HepG2 (cell line): ENCODE results near the gene PLPPR2. TPM values are rescaled to one million over a fixed set of nuclear protein-coding genes. Genes with fewer than 3 reads are reported as not detected.

Experiments used
- ESRRA ChIP-seq: sonication (generic); formaldehyde crosslinking; IDR thresholded peaks from 2 replicates; pipeline ENCODE4 v1.5.1; 2020; ENCODE audit warnings: mild to moderate bottlenecking, low read depth, missing genetic modification reagents
- NR2F6 ChIP-seq, 2 experiments: IDR thresholded peaks; 2 replicates each; pipeline ENCODE4 v1.6.1; 2016; ENCODE audit warnings: antibody characterized with exemption in 1 of 2, mild to moderate bottlenecking in 1 of 2
- THAP11 ChIP-seq: IDR thresholded peaks from 2 replicates; pipeline ENCODE4 v1.6.1; 2016; ENCODE audit warnings: missing biosample characterization, missing genetic modification reagents
- ZBTB7A ChIP-seq: sonication (generic); formaldehyde crosslinking; IDR thresholded peaks from 2 replicates; pipeline ENCODE4 v1.8.0; 2022; ENCODE audit warnings: mild to moderate bottlenecking, missing genetic modification reagents
- ZC3H13 ChIP-seq: sonication (generic); formaldehyde crosslinking; IDR thresholded peaks from 2 replicates; pipeline ENCODE4 v1.8.1; 2023; ENCODE audit warnings: mild to moderate bottlenecking, missing genetic modification reagents, moderate library complexity
- ZMAT3 ChIP-seq: sonication (generic); formaldehyde crosslinking; conservative IDR thresholded peaks from 2 replicates; pipeline ENCODE4 v1.7.0; 2021; ENCODE audit warnings: missing genetic modification reagents
- ZNF10 ChIP-seq: sonication (generic); formaldehyde crosslinking; IDR thresholded peaks from 2 replicates; pipeline ENCODE4 v1.4.0; 2020; ENCODE audit warnings: mild to moderate bottlenecking, low read depth, missing genetic modification reagents, borderline replicate concordance
- ZNF17 ChIP-seq: sonication (generic); formaldehyde crosslinking; IDR thresholded peaks from 2 replicates; pipeline ENCODE4 v1.5.0; 2020; ENCODE audit warnings: mild to moderate bottlenecking, missing genetic modification reagents
- ZNF432 ChIP-seq: sonication (generic); formaldehyde crosslinking; IDR thresholded peaks from 2 replicates; pipeline ENCODE4 v1.5.0; 2020; ENCODE audit warnings: missing genetic modification reagents, mild to moderate bottlenecking, borderline replicate concordance
- ZNF572 ChIP-seq: sonication (generic); formaldehyde crosslinking; IDR thresholded peaks from 2 replicates; pipeline ENCODE4 v1.5.1; 2020; ENCODE audit warnings: mild to moderate bottlenecking, missing genetic modification reagents
- ZNF713 ChIP-seq: sonication (generic); formaldehyde crosslinking; IDR thresholded peaks from 2 replicates; pipeline ENCODE4 v1.4.0; 2020; ENCODE audit warnings: mild to moderate bottlenecking, missing genetic modification reagents
- polyA plus RNA-seq, 8 experiments: library from polyadenylated mRNA; depleted of rRNA in 3 of 8; stranded (reverse) in 7 of 8; unstranded in 1 of 8; fragments of >200 nt; fragmentation: Illumina TruSeq in 4 of 8; extraction: Trizol in 4 of 8; gene quantifications; 2 replicates each; pipeline versions ENCODE4 v1.2.1 to v1.2.3, GENCODE V29; 2011 to 2016; ENCODE audit warnings: low read depth in 4 of 8, missing spikeins in 1 of 8, mixed read lengths in 1 of 8; ENCODE audit not compliant: insufficient read depth in 1 of 8
- total RNA-seq, 5 experiments: library from RNA; depleted of rRNA; stranded (reverse); fragments of >200 nt; fragmentation: Illumina TruSeq; extraction: Trizol; gene quantifications; 2 replicates each; pipeline ENCODE4 v1.2.3, GENCODE V29; 2016; ENCODE audit warnings: low read depth in 1 of 5
- TF ChIP-seq, protein P1 (sequence below): sonication (generic); formaldehyde crosslinking; IDR thresholded peaks from 2 replicates; pipeline ENCODE4 v1.4.0; 2020; ENCODE audit warnings: mild to moderate bottlenecking, low read depth, missing genetic modification reagents
- TF ChIP-seq, protein P2 (sequence below): sonication (generic); formaldehyde crosslinking; IDR thresholded peaks from 2 replicates; pipeline ENCODE4 v1.4.0; 2020; ENCODE audit warnings: mild to moderate bottlenecking, missing genetic modification reagents
- TF ChIP-seq, protein P3 (sequence below): sonication (generic); formaldehyde crosslinking; IDR thresholded peaks from 2 replicates; pipeline ENCODE4 v1.4.0; 2020; ENCODE audit warnings: low read depth, mild to moderate bottlenecking, missing genetic modification reagents
- TF ChIP-seq, protein P4 (sequence below): sonication (generic); formaldehyde crosslinking; IDR thresholded peaks from 2 replicates; pipeline ENCODE4 v1.4.0; 2020; ENCODE audit warnings: low read depth, missing genetic modification reagents
- TF ChIP-seq, protein P5 (sequence below): IDR thresholded peaks from 2 replicates; pipeline ENCODE4 v1.6.1; 2016; ENCODE audit warnings: missing biosample characterization, missing genetic modification reagents, low read depth
- TF ChIP-seq, protein P6 (sequence below): sonication (generic); formaldehyde crosslinking; IDR thresholded peaks from 2 replicates; pipeline ENCODE4 v1.4.0; 2020; ENCODE audit warnings: missing genetic modification reagents, borderline replicate concordance

The PLPPR2 gene
- total and polyA plus RNA-seq, 2 of the 13 experiments (the other 11 are each of a cell fraction or from before 2014, with no cell fraction given) = 1.5 to 2.1 TPM

DNA sequence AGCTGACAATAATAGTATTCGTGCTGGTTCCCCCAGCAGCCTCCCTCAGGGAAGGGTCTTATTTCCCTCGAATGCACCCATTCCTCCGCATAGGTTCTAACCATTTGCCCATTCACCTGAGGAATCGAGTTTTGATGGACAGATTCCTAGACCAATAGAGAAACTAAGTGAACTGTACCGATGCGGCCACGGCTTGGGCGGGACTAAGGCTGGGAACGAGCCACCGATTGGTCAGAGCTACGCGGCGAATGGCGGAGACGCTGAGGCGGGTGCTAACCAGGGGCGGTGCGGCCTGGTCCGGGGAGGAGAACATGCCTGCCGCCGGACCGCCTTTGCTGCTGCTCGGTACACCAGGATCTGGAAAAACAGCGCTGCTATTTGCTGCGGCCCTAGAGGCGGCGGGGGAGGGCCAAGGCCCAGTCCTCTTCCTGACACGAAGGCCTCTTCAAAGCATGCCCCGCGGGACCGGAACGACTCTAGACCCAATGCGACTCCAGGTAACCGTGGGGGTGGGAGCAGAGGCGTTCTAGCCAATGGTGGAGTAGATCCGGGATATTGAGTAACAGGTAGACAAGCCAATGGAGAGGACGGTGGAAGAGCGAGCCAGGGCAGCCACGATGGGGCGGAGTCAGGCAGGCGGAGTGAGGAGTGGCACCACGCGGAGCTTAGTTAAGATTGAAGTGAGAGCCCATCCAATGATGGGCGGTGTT, 19.4 kb downstream of the PLPPR2 start, which contains the start of gene SWSAP1 (continued):
- TF ChIP-seq ZBTB7A (CRISPR knock-in tag) (no peak), NR2F6 (IDR thresholded peaks at IDR 0.05) (no peak), NR2F6 (CRISPR knock-in tag; IDR thresholded peaks at IDR 0.05) (no peak; the same call in 1 of the 2 replicates), ZNF17 (CRISPR knock-in tag) (no peak), ZNF572 (no peak), ZMAT3 (CRISPR knock-in tag) (peak; percentile 82; the same call in 1 of the 2 replicates), ZNF432 (CRISPR knock-in tag) (no peak), ESRRA (CRISPR knock-in tag) (no peak), ZNF713 (0 out of 2 replicates have a peak, but pooled peaks have one; percentile 56), THAP11 (CRISPR knock-in tag) (peak; percentile 84), ZNF10 (CRISPR knock-in tag) (no peak), ZC3H13 (CRISPR knock-in tag) (peak; percentile 88; the same call in 1 of the 2 replicates)
- TF ChIP-seq, protein P1, sequence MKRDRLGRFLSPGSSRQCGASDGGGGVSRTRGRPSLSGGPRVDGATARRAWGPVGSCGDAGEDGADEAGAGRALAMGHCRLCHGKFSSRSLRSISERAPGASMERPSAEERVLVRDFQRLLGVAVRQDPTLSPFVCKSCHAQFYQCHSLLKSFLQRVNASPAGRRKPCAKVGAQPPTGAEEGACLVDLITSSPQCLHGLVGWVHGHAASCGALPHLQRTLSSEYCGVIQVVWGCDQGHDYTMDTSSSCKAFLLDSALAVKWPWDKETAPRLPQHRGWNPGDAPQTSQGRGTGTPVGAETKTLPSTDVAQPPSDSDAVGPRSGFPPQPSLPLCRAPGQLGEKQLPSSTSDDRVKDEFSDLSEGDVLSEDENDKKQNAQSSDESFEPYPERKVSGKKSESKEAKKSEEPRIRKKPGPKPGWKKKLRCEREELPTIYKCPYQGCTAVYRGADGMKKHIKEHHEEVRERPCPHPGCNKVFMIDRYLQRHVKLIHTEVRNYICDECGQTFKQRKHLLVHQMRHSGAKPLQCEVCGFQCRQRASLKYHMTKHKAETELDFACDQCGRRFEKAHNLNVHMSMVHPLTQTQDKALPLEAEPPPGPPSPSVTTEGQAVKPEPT (CRISPR knock-in tag) = peak; percentile 55; the same call in 1 of the 2 replicates
- TF ChIP-seq, protein P2, sequence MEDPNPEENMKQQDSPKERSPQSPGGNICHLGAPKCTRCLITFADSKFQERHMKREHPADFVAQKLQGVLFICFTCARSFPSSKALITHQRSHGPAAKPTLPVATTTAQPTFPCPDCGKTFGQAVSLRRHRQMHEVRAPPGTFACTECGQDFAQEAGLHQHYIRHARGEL (CRISPR knock-in tag) = no peak
- TF ChIP-seq, protein P3, sequence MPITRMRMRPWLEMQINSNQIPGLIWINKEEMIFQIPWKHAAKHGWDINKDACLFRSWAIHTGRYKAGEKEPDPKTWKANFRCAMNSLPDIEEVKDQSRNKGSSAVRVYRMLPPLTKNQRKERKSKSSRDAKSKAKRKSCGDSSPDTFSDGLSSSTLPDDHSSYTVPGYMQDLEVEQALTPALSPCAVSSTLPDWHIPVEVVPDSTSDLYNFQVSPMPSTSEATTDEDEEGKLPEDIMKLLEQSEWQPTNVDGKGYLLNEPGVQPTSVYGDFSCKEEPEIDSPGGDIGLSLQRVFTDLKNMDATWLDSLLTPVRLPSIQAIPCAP (CRISPR knock-in tag) = no peak
- TF ChIP-seq, protein P4, sequence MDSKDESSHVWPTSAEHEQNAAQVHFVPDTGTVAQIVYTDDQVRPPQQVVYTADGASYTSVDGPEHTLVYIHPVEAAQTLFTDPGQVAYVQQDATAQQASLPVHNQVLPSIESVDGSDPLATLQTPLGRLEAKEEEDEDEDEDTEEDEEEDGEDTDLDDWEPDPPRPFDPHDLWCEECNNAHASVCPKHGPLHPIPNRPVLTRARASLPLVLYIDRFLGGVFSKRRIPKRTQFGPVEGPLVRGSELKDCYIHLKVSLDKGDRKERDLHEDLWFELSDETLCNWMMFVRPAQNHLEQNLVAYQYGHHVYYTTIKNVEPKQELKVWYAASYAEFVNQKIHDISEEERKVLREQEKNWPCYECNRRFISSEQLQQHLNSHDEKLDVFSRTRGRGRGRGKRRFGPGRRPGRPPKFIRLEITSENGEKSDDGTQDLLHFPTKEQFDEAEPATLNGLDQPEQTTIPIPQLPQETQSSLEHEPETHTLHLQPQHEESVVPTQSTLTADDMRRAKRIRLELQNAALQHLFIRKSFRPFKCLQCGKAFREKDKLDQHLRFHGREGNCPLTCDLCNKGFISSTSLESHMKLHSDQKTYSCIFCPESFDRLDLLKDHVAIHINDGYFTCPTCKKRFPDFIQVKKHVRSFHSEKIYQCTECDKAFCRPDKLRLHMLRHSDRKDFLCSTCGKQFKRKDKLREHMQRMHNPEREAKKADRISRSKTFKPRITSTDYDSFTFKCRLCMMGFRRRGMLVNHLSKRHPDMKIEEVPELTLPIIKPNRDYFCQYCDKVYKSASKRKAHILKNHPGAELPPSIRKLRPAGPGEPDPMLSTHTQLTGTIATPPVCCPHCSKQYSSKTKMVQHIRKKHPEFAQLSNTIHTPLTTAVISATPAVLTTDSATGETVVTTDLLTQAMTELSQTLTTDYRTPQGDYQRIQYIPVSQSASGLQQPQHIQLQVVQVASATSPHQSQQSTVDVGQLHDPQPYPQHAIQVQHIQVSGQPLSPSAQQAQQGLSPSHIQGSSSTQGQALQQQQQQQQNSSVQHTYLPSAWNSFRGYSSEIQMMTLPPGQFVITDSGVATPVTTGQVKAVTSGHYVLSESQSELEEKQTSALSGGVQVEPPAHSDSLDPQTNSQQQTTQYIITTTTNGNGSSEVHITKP (CRISPR knock-in tag) = no peak
- TF ChIP-seq, protein P5, sequence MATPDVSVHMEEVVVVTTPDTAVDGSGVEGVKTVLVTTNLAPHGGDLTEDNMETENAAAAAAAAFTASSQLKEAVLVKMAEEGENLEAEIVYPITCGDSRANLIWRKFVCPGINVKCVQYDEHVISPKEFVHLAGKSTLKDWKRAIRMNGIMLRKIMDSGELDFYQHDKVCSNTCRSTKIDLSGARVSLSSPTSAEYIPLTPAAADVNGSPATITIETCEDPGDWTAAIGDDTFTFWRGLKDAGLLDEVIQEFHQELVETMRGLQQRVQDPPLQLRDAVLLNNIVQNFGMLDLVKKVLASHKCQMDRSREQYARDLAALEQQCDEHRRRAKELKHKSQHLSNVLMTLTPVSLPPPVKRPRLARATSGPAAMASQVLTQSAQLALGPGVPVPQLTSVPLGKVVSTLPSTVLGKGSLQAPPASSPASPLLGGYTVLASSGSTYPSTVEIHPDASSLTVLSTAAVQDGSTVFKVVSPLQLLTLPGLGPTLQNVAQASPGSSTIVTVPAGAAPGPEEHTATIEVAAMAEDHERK = 0 out of 2 replicates have a peak, but pooled peaks have one; percentile 16
- TF ChIP-seq, protein P6, sequence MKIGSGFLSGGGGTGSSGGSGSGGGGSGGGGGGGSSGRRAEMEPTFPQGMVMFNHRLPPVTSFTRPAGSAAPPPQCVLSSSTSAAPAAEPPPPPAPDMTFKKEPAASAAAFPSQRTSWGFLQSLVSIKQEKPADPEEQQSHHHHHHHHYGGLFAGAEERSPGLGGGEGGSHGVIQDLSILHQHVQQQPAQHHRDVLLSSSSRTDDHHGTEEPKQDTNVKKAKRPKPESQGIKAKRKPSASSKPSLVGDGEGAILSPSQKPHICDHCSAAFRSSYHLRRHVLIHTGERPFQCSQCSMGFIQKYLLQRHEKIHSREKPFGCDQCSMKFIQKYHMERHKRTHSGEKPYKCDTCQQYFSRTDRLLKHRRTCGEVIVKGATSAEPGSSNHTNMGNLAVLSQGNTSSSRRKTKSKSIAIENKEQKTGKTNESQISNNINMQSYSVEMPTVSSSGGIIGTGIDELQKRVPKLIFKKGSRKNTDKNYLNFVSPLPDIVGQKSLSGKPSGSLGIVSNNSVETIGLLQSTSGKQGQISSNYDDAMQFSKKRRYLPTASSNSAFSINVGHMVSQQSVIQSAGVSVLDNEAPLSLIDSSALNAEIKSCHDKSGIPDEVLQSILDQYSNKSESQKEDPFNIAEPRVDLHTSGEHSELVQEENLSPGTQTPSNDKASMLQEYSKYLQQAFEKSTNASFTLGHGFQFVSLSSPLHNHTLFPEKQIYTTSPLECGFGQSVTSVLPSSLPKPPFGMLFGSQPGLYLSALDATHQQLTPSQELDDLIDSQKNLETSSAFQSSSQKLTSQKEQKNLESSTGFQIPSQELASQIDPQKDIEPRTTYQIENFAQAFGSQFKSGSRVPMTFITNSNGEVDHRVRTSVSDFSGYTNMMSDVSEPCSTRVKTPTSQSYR (CRISPR knock-in tag) = 0 out of 2 replicates have a peak, but pooled peaks have one; percentile 22
